Cardiac fibroblast (primary cell): ENCODE measurements around the gene SIAH1.
"Not testable (repeated sequence)": the region's sequence is repeated elsewhere in the genome, so short reads cannot be mapped to it uniquely, and the experiment has no call there.

Source experiments
- DNase-seq, 2 donors: peaks; one replicate each; pipeline versions ENCODE4 v3.0.0 to v3.0.0-alpha.2; 2010; ENCODE audit warnings: low read depth in 2 of 2
- H3K4me3 ChIP-seq, 2 donors: replicated peaks in 1 of 2; 1 replicate in 1 of 2; 2 replicates in 1 of 2; pipeline ENCODE4 v1.5.1; 2011; ENCODE audit warnings: low read depth in 2 of 2, low read length in 2 of 2, mild to moderate bottlenecking in 2 of 2, moderate library complexity in 1 of 2
- CTCF ChIP-seq: IDR thresholded peaks from one replicate; pipeline ENCODE4 v1.5.1; 2011; ENCODE audit warnings: low read depth, mild to moderate bottlenecking, low read length, inconsistent platforms

The SIAH1 gene

GRCh38 chr16:48318630-48319029 lies 66.6 kb downstream of the SIAH1 start:
- H3K4me3 ChIP-seq, result no peak overlapping the region
- DNase-seq, result peak; percentile 65 to 73
- no peak for TF ChIP-seq CTCF

- no peak overlapping the region for H3K4me3 ChIP-seq
- DNase-seq, result peak; percentile 54 to 65
- no peak for TF ChIP-seq CTCF
Observed at GRCh38 chr16:48317614-48318315, 67.4 kb downstream of the SIAH1 start.

- no peak overlapping the region for H3K4me3 ChIP-seq
- TF ChIP-seq CTCF, result no peak
- no peak for DNase-seq
Observed at GRCh38 chr16:48317026-48317425, 68.2 kb downstream of the SIAH1 start.

DNA sequence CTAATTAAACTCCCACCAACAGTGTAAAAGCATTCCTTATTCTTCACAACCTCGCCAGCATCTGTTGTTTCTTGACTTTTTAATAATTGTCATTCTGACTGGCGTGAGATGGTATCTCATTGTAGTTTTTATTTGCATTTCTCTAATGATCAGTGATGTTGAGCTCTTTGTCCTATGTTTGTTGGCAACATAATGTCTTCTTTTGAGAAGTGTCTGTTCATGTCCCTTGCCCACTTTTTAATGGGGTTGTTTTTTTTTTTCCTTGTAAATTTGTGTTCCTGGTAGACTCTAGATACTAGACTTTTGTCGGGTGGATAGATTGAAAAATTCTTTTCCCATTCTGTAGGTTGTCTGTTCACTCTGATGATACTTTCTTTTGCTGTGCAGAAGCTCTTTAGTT lies 71.3 kb downstream of the SIAH1 start:
- not testable (repeated sequence) for DNase-seq, H3K4me3 ChIP-seq

- TF ChIP-seq CTCF, result no peak
Observed at GRCh38 chr16:48310908-48311641, 74.1 kb downstream of the SIAH1 start.

More at GRCh38 chr16:48310908-48311641, 74.1 kb downstream of the SIAH1 start:
- H3K4me3 ChIP-seq, result no peak overlapping the region
- DNase-seq, result peak in 1 of 2 donors; percentile 42
